RKO (cell line): Measurements from ENCODE around the gene NYAP1.
"Not testable (repeated sequence)": the region's sequence is repeated elsewhere in the genome, so short reads cannot be mapped to it uniquely, and the experiment has no call there.

ENCODE experiments used
- DNase-seq: peaks from one replicate; pipeline ENCODE4 v3.0.0-alpha.2; 2016; ENCODE audit warnings: low spot score

The NYAP1 gene

GRCh38 chr7:100513212-100513810 lies 29.6 kb downstream of the NYAP1 start:
- no peak for DNase-seq

- DNase-seq, result no peak
These were observed 31.4 kb downstream of the NYAP1 start for GRCh38 chr7:100515072-100515532.

- no peak for DNase-seq
These were observed 32.5 kb downstream of the NYAP1 start for GRCh38 chr7:100516135-100516812.

- no peak for DNase-seq
These were observed 33.6 kb downstream of the NYAP1 start for GRCh38 chr7:100517305-100517704.

GRCh38 chr7:100519580-100519979 lies 35.9 kb downstream of the NYAP1 start:
- no peak for DNase-seq

GRCh38 chr7:100520138-100520537 lies 36.4 kb downstream of the NYAP1 start:
- no peak for DNase-seq

- DNase-seq, result no peak
These were observed 37.3 kb downstream of the NYAP1 start for GRCh38 chr7:100521076-100521475.

- not testable (repeated sequence) for DNase-seq
These were observed 38.3 kb downstream of the NYAP1 start for GRCh38 chr7:100521909-100522593.

GRCh38 chr7:100523192-100523591 lies 39.5 kb downstream of the NYAP1 start:
- not testable (repeated sequence) for DNase-seq

GRCh38 chr7:100528108-100528866 lies 44.6 kb downstream of the NYAP1 start:
- DNase-seq, result not testable (repeated sequence)

- DNase-seq, result no peak
These were observed 48.7 kb downstream of the NYAP1 start for GRCh38 chr7:100532165-100533022.

GRCh38 chr7:100535982-100536381 lies 52.3 kb downstream of the NYAP1 start:
- DNase-seq, result not testable (repeated sequence)

GRCh38 chr7:100536695-100537094 lies 53.0 kb downstream of the NYAP1 start:
- DNase-seq, result not testable (repeated sequence)

GRCh38 chr7:100538348-100538653 lies 54.6 kb downstream of the NYAP1 start:
- no peak for DNase-seq

- DNase-seq, result peak; percentile 100
These were observed 55.1 kb downstream of the NYAP1 start, which contains the start of gene AGFG2 for GRCh38 chr7:100538654-100539435. Gene AGFG2 (plus strand): TSS chr7:100539203. CDS start chr7:100539347, 144 bp downstream.

- DNase-seq, result no peak
These were observed 55.8 kb downstream of the NYAP1 start for GRCh38 chr7:100539436-100540006.

GRCh38 chr7:100540073-100540723 lies 56.5 kb downstream of the NYAP1 start:
- DNase-seq, result no peak

GRCh38 chr7:100541309-100541708 lies 57.6 kb downstream of the NYAP1 start:
- DNase-seq, result not testable (repeated sequence)

- no peak for DNase-seq
These were observed 59.9 kb downstream of the NYAP1 start for GRCh38 chr7:100543586-100543985.

GRCh38 chr7:100544386-100544785 lies 60.7 kb downstream of the NYAP1 start:
- no peak for DNase-seq
